Panc1 (cell line): ENCODE measurements around the gene FGF14. TPM values are rescaled to one million over a fixed set of nuclear protein-coding genes. Genes with fewer than 3 reads are reported as not detected.

ENCODE experiments used
- ATAC-seq: fragments of 200-7000 bp; cut with Tn5 transposase; 2 replicates; pipeline ENCODE4 v1.9.1; 2020; ENCODE audit warnings: mild to moderate bottlenecking, moderate library complexity
- BruUV-seq: library from RNA; stranded (reverse); fragments of 400-500 nt; replicated peaks from 2 replicates; lab custom pipeline; 2021; lab: Mats Ljungman, UMichigan
- CTCF ChIA-PET: fragments of 300-600 bp; sonication (Branson Sonifier 250); formaldehyde crosslinking; loops from one replicate; lab custom pipeline; 2022; ENCODE audit warnings: antibody characterized with exemption; lab: Charles Lee
- POLR2A ChIA-PET: fragments of 300-600 bp; sonication (Branson Sonifier 250); formaldehyde crosslinking; loops from one replicate; lab custom pipeline; 2022; ENCODE audit warnings: antibody characterized with exemption; lab: Charles Lee
- DNase-seq: peaks from one replicate; pipeline ENCODE4 v3.0.0-alpha.2; 2010; ENCODE audit warnings: low read depth, low spot score
- H3K27ac ChIP-seq: 2 replicates; pipeline ENCODE4 v1.5.1; 2011; ENCODE audit warnings: mild to moderate bottlenecking, low read length, inconsistent platforms
- H3K27me3 ChIP-seq: fragments of 200-500 bp; sonication (Bioruptor generic); 2 replicates; pipeline ENCODE4 v1.6.0; 2014; ENCODE audit warnings: low read length, inconsistent platforms; ENCODE audit not compliant: control insufficient read depth, insufficient read depth
- H3K36me3 ChIP-seq: fragments of 200-500 bp; sonication (Bioruptor generic); 2 replicates; pipeline ENCODE4 v1.5.1; 2014; ENCODE audit warnings: inconsistent platforms, mild to moderate bottlenecking, low read length, moderate library complexity; ENCODE audit not compliant: control insufficient read depth, insufficient read depth
- H3K4me1 ChIP-seq: 2 replicates; pipeline ENCODE4 v1.5.1; 2011; ENCODE audit warnings: inconsistent platforms, mild to moderate bottlenecking, low read length, moderate library complexity; ENCODE audit not compliant: control insufficient read depth, insufficient read depth
- H3K4me3 ChIP-seq, 2 experiments: 2 replicates each; pipeline ENCODE4 v1.5.1; 2011 to 2012; ENCODE audit warnings: low read depth in 2 of 2, low read length in 2 of 2, mild to moderate bottlenecking in 2 of 2, inconsistent platforms in 1 of 2, moderate library complexity in 1 of 2
- H3K9me3 ChIP-seq: fragments of 200-500 bp; sonication (Bioruptor generic); 2 replicates; pipeline ENCODE4 v1.5.1; 2014; ENCODE audit warnings: low read depth, mild to moderate bottlenecking, inconsistent platforms, low read length, moderate library complexity; ENCODE audit not compliant: control insufficient read depth, insufficient read depth
- CTCF ChIP-seq: fragments of 450-650 bp; IDR thresholded peaks from 2 replicates; pipeline ENCODE4 v1.5.1; 2017; ENCODE audit warnings: mild to moderate bottlenecking
- POLR2AphosphoS5 ChIP-seq: IDR thresholded peaks from 2 replicates; pipeline ENCODE4 v1.6.1; 2012; ENCODE audit warnings: mild to moderate bottlenecking, low read depth, low read length, moderate library complexity
- REST ChIP-seq, 2 experiments: IDR thresholded peaks; 2 replicates each; pipeline ENCODE4 v1.6.1; 2011 to 2012; ENCODE audit warnings: low read depth in 2 of 2, control low read depth in 1 of 2, low read length in 1 of 2, mild to moderate bottlenecking in 1 of 2, moderate library complexity in 1 of 2; ENCODE audit not compliant: insufficient read depth in 1 of 2
- SIN3A ChIP-seq: IDR thresholded peaks from 2 replicates; pipeline ENCODE4 v1.6.1; 2012; ENCODE audit warnings: low read depth, mild to moderate bottlenecking, low read length, moderate library complexity, borderline replicate concordance; ENCODE audit not compliant: insufficient read depth
- TCF7L2 ChIP-seq: IDR thresholded peaks from 2 replicates; pipeline ENCODE4 v1.6.1; 2011; ENCODE audit warnings: mild to moderate bottlenecking, low read depth, low read length, inconsistent platforms
- in situ Hi-C: cut with HindIII; loops from 2 replicates; pipeline ENCODE4 v1.10.0; 2016; ENCODE audit warnings: low sequenced_read_pairs, low pct_unique_long_range_greater_than_20kb
- intact Hi-C: fragments of 100-400 bp; cut with micrococcal nuclease; formaldehyde crosslinking; loops from one replicate; pipeline ENCODE4 v1.10.0; 2022; ENCODE audit not compliant: unreplicated experiment
- total RNA-seq: library from RNA; stranded (reverse); gene quantifications from one replicate; pipeline ENCODE4 v1.2.1, GENCODE V29; 2021; ENCODE audit not compliant: unreplicated experiment

FGF14 gene
- total RNA-seq, 1 experiment from 2014 or later: 0.03 TPM

GRCh38 chr13:102145750-102146149 is 256.1 kb downstream of the FGF14 start:
- H3K9me3 ChIP-seq: no peaks in the 10 kb centered on the region
- H3K36me3 ChIP-seq: no peaks in the 10 kb centered on the region
- intact Hi-C loops: no loop called here
- ATAC-seq (no peak), DNase-seq (no peak)
- TF ChIP-seq REST (IDR thresholded peaks at IDR 0.05; ENCODE audit: insufficient read depth in 1 of 2, low read depth in 2 of 2, low read length in 1 of 2) (no peak), POLR2AphosphoS5 (no peak), CTCF (no peak), TCF7L2 (no peak)
- H3K27me3 ChIP-seq: no peaks in the 10 kb centered on the region
- H3K27ac ChIP-seq: no peak overlapping the region
- H3K4me1 ChIP-seq: no peaks in the 10 kb centered on the region
- no TSS peak for BruUV-seq
- H3K4me3 ChIP-seq: no peak overlapping the region
- ChIA-PET CTCF (no interaction called here), POLR2A (no interaction called here)
- in situ Hi-C loops: no loop called here

- BruUV-seq: no TSS peak
- Histone ChIP-seq H3K9me3 (no peaks in the 10 kb centered on the region), H3K27me3 (no peaks in the 10 kb centered on the region), H3K36me3 (no peaks in the 10 kb centered on the region), H3K4me1 (no peaks in the 10 kb centered on the region), H3K27ac (no peak overlapping the region), H3K4me3 (no peak overlapping the region)
- TF ChIP-seq REST (IDR thresholded peaks at IDR 0.05; ENCODE audit: insufficient read depth in 1 of 2, low read depth in 2 of 2, low read length in 1 of 2): no peak
- TF ChIP-seq POLR2AphosphoS5: no peak
- TF ChIP-seq TCF7L2: no peak
- TF ChIP-seq SIN3A: no peak
- no peak for TF ChIP-seq CTCF
- ChIA-PET POLR2A (no interaction called here), CTCF (interaction anchor here (2.0 kb wide), 1 partner anchor 413 kb away, joined by 11 read pairs; no protein-coding TSS in a partner anchor)
- in situ Hi-C loops: no loop called here
- intact Hi-C loops: no loop called here
- ATAC-seq (no peak), DNase-seq (no peak)
Measured at GRCh38 chr13:102142473-102142826, 259.4 kb downstream of the FGF14 start.
